A673 (cell line): Measurements from ENCODE around the gene BMP4. TPM values are rescaled to one million over a fixed set of nuclear protein-coding genes. Genes with fewer than 3 reads are reported as not detected.

Source experiments
- BruUV-seq: library from RNA; stranded (reverse); fragments of 400-500 nt; replicated peaks from 2 replicates; lab custom pipeline; 2021; lab: Mats Ljungman, UMichigan
- CTCF ChIA-PET: fragments of 300-600 bp; sonication (Branson Sonifier 250); formaldehyde crosslinking; loops from one replicate; lab custom pipeline; 2022; ENCODE audit warnings: antibody characterized with exemption; lab: Charles Lee
- POLR2A ChIA-PET: fragments of 300-600 bp; sonication (Branson Sonifier 250); formaldehyde crosslinking; loops from one replicate; lab custom pipeline; 2022; ENCODE audit warnings: antibody characterized with exemption; ENCODE audit not compliant: low non-redundant PET; lab: Charles Lee
- DNase-seq: peaks from one replicate; pipeline ENCODE4 v3.0.0-alpha.2; 2015; ENCODE audit warnings: low spot score
- H3K27ac ChIP-seq: fragments of 200-600 bp; sonication (generic); 2 replicates; pipeline ENCODE4 v1.5.1; 2016; ENCODE audit warnings: mixed run types, low read depth, mild to moderate bottlenecking, mixed read lengths, antibody characterized with exemption, low read length; ENCODE audit not compliant: poor library complexity, severe bottlenecking
- H3K27me3 ChIP-seq: fragments of 200-600 bp; sonication (generic); replicated peaks from 2 replicates; pipeline ENCODE4 v1.6.1; 2017; ENCODE audit warnings: mixed run types, low read depth, mild to moderate bottlenecking, mixed read lengths, antibody characterized with exemption, low read length; ENCODE audit not compliant: insufficient read depth, poor library complexity
- H3K36me3 ChIP-seq: fragments of 200-600 bp; sonication (generic); 2 replicates; pipeline ENCODE4 v1.6.1; 2016; ENCODE audit warnings: mixed run types, mild to moderate bottlenecking, mixed read lengths, antibody characterized with exemption, low read length; ENCODE audit not compliant: insufficient read depth, poor library complexity, severe bottlenecking
- H3K4me1 ChIP-seq: fragments of 200-600 bp; sonication (generic); 2 replicates; pipeline ENCODE4 v1.6.1; 2017; ENCODE audit warnings: mixed run types, mild to moderate bottlenecking, mixed read lengths, antibody characterized with exemption, low read length; ENCODE audit not compliant: insufficient read depth, poor library complexity, severe bottlenecking
- H3K4me3 ChIP-seq: fragments of 200-600 bp; sonication (generic); 2 replicates; pipeline ENCODE4 v1.5.1; 2016; ENCODE audit warnings: low read depth, mixed run types, mild to moderate bottlenecking, mixed read lengths, low read length; ENCODE audit not compliant: poor library complexity, severe bottlenecking
- H3K9me3 ChIP-seq: fragments of 200-600 bp; sonication (generic); 2 replicates; pipeline ENCODE4 v1.6.1; 2016; ENCODE audit warnings: mixed run types, low read depth, mild to moderate bottlenecking, mixed read lengths, antibody characterized with exemption, low read length; ENCODE audit not compliant: poor library complexity, severe bottlenecking
- EZH2 ChIP-seq: fragments of 200-600 bp; sonication (generic); IDR thresholded peaks from 2 replicates; pipeline ENCODE4 v1.6.1; 2017; ENCODE audit warnings: borderline replicate concordance, low read depth, mild to moderate bottlenecking, mixed read lengths, antibody characterized with exemption, low read length; ENCODE audit not compliant: poor library complexity, severe bottlenecking
- intact Hi-C: fragments of 100-400 bp; cut with micrococcal nuclease; formaldehyde crosslinking; loops from one replicate; pipeline ENCODE4 v1.10.0; 2022; ENCODE audit not compliant: unreplicated experiment
- total RNA-seq: library from RNA; stranded (reverse); gene quantifications from 2 replicates; pipeline ENCODE4 v1.2.3, GENCODE V29; 2021
- TF ChIP-seq, protein P1 (sequence below): fragments of 300-800, 200-600 bp; sonication (generic); conservative IDR thresholded peaks from 2 replicates; pipeline ENCODE4 v1.5.1; 2017; ENCODE audit warnings: low read depth, mild to moderate bottlenecking, antibody characterized with exemption, low read length, moderate library complexity, mixed read lengths

The BMP4 gene
- total RNA-seq, 1 experiment from 2014 or later, result not detected

DNA sequence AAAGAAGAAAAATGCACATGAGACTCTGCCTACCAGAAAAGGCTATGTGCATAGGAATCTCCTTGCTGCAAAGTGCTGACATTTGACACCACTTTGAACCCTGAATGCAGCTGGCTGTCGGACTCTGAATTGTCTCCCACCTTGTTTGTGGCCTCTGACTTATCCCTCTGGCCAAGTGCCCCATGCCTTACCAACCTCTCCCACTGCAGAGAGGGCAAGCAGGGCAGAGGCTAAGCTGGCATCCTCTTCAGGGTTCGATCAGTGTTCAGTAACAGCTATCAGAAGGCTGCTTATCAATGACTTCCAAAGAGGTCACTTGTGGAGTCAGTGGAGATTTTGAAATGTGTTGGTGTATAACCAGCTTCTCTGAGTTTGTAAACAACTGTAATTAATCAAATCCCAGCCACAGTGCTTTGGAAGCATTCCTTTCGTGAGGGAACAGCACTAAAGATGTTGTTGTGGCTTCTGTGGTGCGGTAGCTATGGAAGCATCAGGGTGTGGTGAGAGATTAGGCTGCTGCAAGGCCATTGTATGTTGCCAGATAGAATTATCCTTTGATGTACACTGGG, 22.6 kb upstream of the BMP4 start:
- Histone ChIP-seq H3K27ac (no peak overlapping the region), H3K4me1 (no peaks in the 10 kb centered on the region), H3K27me3 (peaks cover 13% of the 10 kb centered on the region), H3K36me3 (no peaks in the 10 kb centered on the region), H3K9me3 (no peaks in the 10 kb centered on the region), H3K4me3 (no peak overlapping the region)
- intact Hi-C loops, result no loop called here
- CTCF ChIA-PET, result no interaction called here
- no peak for DNase-seq
- TF ChIP-seq, protein P1, sequence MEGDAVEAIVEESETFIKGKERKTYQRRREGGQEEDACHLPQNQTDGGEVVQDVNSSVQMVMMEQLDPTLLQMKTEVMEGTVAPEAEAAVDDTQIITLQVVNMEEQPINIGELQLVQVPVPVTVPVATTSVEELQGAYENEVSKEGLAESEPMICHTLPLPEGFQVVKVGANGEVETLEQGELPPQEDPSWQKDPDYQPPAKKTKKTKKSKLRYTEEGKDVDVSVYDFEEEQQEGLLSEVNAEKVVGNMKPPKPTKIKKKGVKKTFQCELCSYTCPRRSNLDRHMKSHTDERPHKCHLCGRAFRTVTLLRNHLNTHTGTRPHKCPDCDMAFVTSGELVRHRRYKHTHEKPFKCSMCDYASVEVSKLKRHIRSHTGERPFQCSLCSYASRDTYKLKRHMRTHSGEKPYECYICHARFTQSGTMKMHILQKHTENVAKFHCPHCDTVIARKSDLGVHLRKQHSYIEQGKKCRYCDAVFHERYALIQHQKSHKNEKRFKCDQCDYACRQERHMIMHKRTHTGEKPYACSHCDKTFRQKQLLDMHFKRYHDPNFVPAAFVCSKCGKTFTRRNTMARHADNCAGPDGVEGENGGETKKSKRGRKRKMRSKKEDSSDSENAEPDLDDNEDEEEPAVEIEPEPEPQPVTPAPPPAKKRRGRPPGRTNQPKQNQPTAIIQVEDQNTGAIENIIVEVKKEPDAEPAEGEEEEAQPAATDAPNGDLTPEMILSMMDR, result no peak
- TF ChIP-seq EZH2, result no peak
- BruUV-seq, result no TSS peak
- POLR2A ChIA-PET, result no interaction called here

DNA sequence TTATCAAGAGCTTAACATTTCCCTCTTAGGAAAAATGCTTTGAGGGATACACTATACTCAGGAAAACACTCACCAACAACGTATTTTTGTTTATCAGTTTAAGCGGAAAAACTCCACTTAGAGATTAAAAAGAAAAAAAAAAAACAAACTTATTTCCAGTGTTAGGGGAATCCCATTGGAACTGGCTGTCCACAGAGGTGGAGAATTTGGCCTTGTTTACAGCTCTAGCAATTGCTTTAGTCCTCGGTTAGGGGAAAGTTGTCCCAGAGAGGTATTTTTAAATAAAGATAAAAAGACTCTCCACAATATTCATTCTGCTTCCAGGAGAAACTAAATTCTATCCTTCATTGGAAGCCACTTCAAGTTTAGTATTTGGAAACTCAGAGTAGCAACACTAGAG, 21.6 kb upstream of the BMP4 start:
- BruUV-seq, result no TSS peak
- POLR2A ChIA-PET, result no interaction called here

DNA sequence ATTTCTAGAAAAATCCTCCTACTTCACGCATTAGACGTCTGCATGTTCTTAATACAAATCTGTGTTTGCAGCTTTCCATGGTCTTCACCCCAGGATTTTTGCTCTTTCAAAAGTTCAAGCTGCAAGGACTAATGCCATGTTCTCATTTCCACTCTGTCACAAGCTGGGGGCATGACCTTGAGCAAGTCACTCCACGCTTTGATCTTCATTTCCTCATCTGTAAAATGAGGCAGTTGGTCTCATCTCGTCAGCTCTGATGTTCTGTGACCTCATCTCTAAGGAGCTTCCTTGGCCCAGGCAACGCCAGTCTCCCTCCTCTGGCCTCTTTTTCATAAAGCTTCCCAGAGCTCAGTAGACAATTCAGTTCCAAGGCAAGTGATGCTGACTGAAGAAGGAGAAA, 18.8 kb upstream of the BMP4 start:
- CTCF ChIA-PET, result no interaction called here
- Histone ChIP-seq H3K36me3 (no peaks in the 10 kb centered on the region), H3K9me3 (no peaks in the 10 kb centered on the region)

More for the DNA sequence above, 21.6 kb upstream of the BMP4 start:
- DNase-seq, result no peak
- no peak for TF ChIP-seq EZH2
- TF ChIP-seq, protein P1, result no peak
- no peaks in the 10 kb centered on the region for H3K9me3 ChIP-seq
- CTCF ChIA-PET, result no interaction called here
- H3K36me3 ChIP-seq, result no peaks in the 10 kb centered on the region
- intact Hi-C loops, result no loop called here
- no peak overlapping the region for H3K27ac ChIP-seq
- H3K27me3 ChIP-seq, result peaks cover 17% of the 10 kb centered on the region
- H3K4me3 ChIP-seq, result no peak overlapping the region
- no peaks in the 10 kb centered on the region for H3K4me1 ChIP-seq

More for the DNA sequence above, 18.8 kb upstream of the BMP4 start:
- no peak for DNase-seq
- POLR2A ChIA-PET, result no interaction called here
- no TSS peak for BruUV-seq
- Histone ChIP-seq H3K27ac (no peak overlapping the region), H3K4me3 (no peak overlapping the region), H3K4me1 (no peaks in the 10 kb centered on the region), H3K27me3 (peaks cover 23% of the 10 kb centered on the region)
- TF ChIP-seq, protein P1, result no peak
- TF ChIP-seq EZH2, result no peak
- intact Hi-C loops, result no loop called here
